Uterus (tissue), 4 donors: ENCODE results near the gene USP11. TPM values are rescaled to one million over a fixed set of nuclear protein-coding genes. Genes with fewer than 3 reads are reported as not detected.

ENCODE experiments used
- DNase-seq, 2 donors: peaks; one replicate each; pipeline ENCODE4 v3.0.0-alpha.2; 2019 to 2020
- H3K27ac ChIP-seq, 2 donors: fragments of 200-600 bp; sonication (generic); 1 replicate in 1 of 2; 2 replicates in 1 of 2; pipeline ENCODE4 v1.5.1; 2016 to 2018
- H3K27me3 ChIP-seq, 2 donors: fragments of 200-600 bp; sonication (generic); one replicate each; pipeline ENCODE4 v1.5.1; 2018 to 2019; ENCODE audit warnings: control low read depth in 1 of 2
- H3K36me3 ChIP-seq, 2 donors: fragments of 200-600 bp; sonication (generic); one replicate each; pipeline ENCODE4 v1.5.1; 2019; ENCODE audit warnings: control low read depth in 1 of 2
- H3K4me1 ChIP-seq, 2 donors: fragments of 200-600 bp; sonication (generic); one replicate each; pipeline ENCODE4 v1.5.1; 2018 to 2019; ENCODE audit warnings: control low read depth in 1 of 2
- H3K4me3 ChIP-seq, 2 donors: fragments of 200-600 bp; sonication (generic); 1 replicate in 1 of 2; 2 replicates in 1 of 2; pipeline ENCODE4 v1.5.1; 2018 to 2019; ENCODE audit warnings: mild to moderate bottlenecking in 1 of 2
- H3K9me3 ChIP-seq, 2 donors: fragments of 200-600 bp; sonication (generic); one replicate each; pipeline ENCODE4 v1.5.1; 2019; ENCODE audit warnings: control low read depth in 1 of 2
- CTCF ChIP-seq, 4 experiments: fragments of 200-600 bp in 2 of 4; fragments of 450-650 bp in 2 of 4; sonication (generic) in 2 of 4; IDR thresholded peaks; one replicate each; pipeline ENCODE4 v1.5.1; 2016 to 2019; ENCODE audit warnings: antibody characterized with exemption in 4 of 4, mild to moderate bottlenecking in 2 of 4, moderate library complexity in 1 of 4
- POLR2A ChIP-seq, 2 donors: fragments of 450-650 bp; IDR thresholded peaks; one replicate each; pipeline ENCODE4 v1.6.1; 2016; ENCODE audit warnings: antibody characterized with exemption in 2 of 2, mild to moderate bottlenecking in 1 of 2, moderate library complexity in 1 of 2
- intact Hi-C: fragments of 100-400 bp; cut with DNase I; formaldehyde crosslinking; loops from one replicate; pipeline ENCODE4 v1.15.1; 2023; ENCODE audit warnings: low total_unique reads
- total RNA-seq, 4 donors: library from RNA; depleted of rRNA in 3 of 4; stranded (reverse); fragments of >200 nt in 3 of 4; gene quantifications; one replicate each; pipeline versions ENCODE4 v1.1.0 to v1.2.4, GENCODE V29; 2014 to 2023
- donor health status: DM: yes; HTN: yes; CAD: no.

Gene USP11
- total RNA-seq, 4 donors from 2014 or later, result 53.2 to 181 (median 135) TPM

DNA sequence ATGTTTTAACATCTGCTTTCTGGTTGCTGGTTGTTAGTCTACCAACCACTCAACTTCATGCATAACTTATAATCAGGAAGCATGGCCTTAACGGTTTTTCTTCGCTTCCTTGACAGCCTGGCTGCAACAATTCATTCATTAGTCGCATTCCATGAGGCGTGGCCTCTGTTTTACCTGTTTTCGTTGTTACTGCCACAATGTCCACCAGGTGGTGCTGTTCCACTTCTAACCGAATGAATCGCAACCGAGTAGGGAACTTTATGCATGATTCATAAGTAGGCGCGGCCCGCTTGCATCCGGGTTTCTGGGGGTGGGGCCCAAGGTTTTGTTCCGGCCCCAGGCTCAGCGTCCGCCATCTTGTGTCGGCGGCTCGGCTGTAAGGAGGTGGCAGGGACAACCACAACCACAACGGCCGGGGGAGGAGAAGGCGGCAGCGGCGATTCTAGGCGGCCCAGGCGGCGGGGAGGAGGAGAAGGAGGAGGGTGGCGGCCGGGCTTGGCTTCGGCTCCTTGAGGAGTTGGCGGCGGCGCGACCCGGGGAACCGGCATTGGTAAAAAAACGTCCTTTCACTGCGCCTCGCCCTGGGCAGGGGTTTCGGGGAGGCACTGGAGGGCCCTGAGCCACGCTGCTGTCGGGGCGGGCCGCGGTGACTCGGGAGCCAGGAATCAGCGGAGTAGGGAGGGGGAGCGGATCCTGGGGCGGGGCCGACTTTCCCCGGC, 39.2 kb upstream of the USP11 start, which contains the start of gene UBA1:
UBA1 (plus strand) TSS at position 355 of the 719 bp plus-strand sequence. CDS start 4,974 bp downstream, outside the sequence.
- peak; percentile 98 for DNase-seq
- Histone ChIP-seq H3K4me3 (peak within 1 kb of the TSS; percentile 90 to 94), H3K36me3 (no peaks in the 10 kb centered on the region), H3K4me1 (peaks cover 3 to 15% of the 10 kb centered on the region in 2 donors), H3K27ac (peak within 1 kb of the TSS; percentile 98 to 99), H3K9me3 (no peaks in the 10 kb centered on the region), H3K27me3 (no peaks in the 10 kb centered on the region)
- TF ChIP-seq CTCF (IDR thresholded peaks at IDR 0.05) (peak; percentile 79 to 98 (median 96)), POLR2A (IDR thresholded peaks at IDR 0.05) (peak; percentile 75 to 82)
- intact Hi-C loops, result loop anchor here (10.0 kb wide), 1 partner anchor 191 kb away; no protein-coding TSS in a partner anchor

DNA sequence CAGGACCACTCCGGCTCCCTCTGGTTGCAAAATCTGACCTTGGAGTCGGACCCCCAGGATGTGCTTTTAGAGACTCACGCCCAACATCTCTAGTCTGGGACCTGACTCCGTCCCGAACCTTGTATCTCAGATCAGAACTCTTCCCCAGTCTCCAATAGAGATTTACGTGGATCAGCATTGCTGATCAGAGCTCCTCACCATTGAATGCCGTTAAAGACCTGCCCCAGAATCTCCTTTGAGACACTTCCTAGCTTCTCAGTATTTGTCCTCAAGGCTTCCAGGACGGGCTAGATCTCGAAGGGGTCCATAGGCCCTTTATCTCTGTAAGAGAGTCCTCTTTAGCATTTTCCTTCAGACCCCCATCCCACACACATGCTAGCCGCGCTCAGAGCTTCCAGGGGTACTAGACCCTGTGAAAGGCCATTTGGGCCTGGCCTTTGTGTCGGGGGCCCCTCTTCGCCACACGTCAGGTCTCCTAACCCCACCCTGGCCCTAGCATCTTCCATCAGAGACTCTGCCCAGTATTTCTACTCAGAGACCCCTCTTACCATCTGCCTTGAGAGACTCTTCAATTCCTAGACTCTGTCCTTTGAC, 38.5 kb upstream of the USP11 start:
- Histone ChIP-seq H3K9me3 (no peaks in the 10 kb centered on the region), H3K27me3 (no peaks in the 10 kb centered on the region), H3K36me3 (no peaks in the 10 kb centered on the region), H3K4me1 (peaks cover 3 to 15% of the 10 kb centered on the region in 2 donors), H3K4me3 (peak overlapping the region; percentile 90 to 94), H3K27ac (peak overlapping the region; percentile 98 to 99)
- TF ChIP-seq CTCF (IDR thresholded peaks at IDR 0.05) (no peak), POLR2A (IDR thresholded peaks at IDR 0.05) (no peak)
- DNase-seq, result no peak
- intact Hi-C loops, result loop anchor here (10.0 kb wide), 1 partner anchor 191 kb away; no protein-coding TSS in a partner anchor

DNA sequence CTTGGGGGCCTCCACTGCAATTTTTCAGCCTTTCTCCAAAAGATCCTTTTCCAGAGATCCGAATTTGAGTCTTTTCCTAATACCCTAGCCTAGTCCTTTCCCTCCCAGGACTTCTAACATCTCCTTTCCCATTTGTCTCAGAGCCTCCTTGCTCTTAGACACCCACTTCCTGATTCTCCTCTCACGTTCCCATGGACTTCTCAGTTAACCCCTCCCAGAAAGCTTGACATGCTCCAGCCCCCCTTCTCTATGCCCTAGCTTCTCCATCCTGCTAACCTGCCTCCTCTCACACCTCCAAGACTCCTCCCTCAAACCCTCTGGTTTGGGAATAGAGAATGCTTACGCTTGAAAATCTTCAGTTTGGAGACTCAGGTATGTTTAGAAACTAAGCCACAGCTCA, 36.7 kb upstream of the USP11 start:
- no peak overlapping the region for H3K27ac ChIP-seq
- peaks cover 3 to 15% of the 10 kb centered on the region in 2 donors for H3K4me1 ChIP-seq

DNA sequence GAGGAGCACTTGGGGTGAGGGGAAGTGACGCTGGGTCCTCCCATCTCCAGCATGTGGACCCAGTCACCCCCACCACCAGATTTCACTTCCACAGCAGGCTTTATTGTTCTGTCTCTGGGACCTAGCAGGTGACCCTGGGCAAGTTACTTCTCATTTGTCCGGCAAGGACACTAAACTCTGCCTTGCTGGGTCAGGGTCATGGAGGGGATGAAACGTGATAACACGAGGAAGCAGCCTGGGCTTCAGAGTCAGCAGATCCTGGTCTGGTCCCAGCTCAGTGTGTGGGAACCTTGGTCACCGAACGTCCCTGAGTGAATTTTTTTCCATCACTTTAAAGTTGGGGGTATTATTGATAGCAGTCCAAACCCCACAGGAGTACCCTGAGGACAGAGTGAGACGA, 35.3 kb upstream of the USP11 start:
- intact Hi-C loops, result loop anchor here (10.0 kb wide), 1 partner anchor 187 kb away; no protein-coding TSS in a partner anchor
- Histone ChIP-seq H3K9me3 (no peaks in the 10 kb centered on the region), H3K27ac (no peak overlapping the region), H3K36me3 (no peaks in the 10 kb centered on the region), H3K27me3 (no peaks in the 10 kb centered on the region), H3K4me3 (no peak overlapping the region), H3K4me1 (peaks cover 3 to 15% of the 10 kb centered on the region in 2 donors)
- TF ChIP-seq CTCF (IDR thresholded peaks at IDR 0.05), result no peak
- TF ChIP-seq POLR2A (IDR thresholded peaks at IDR 0.05), result no peak
- no peak for DNase-seq

More for the DNA sequence above, 36.7 kb upstream of the USP11 start:
- intact Hi-C loops, result loop anchor here (10.0 kb wide), 1 partner anchor 189 kb away; no protein-coding TSS in a partner anchor
- Histone ChIP-seq H3K27me3 (no peaks in the 10 kb centered on the region), H3K4me3 (no peak overlapping the region), H3K36me3 (no peaks in the 10 kb centered on the region), H3K9me3 (no peaks in the 10 kb centered on the region)
- TF ChIP-seq CTCF (IDR thresholded peaks at IDR 0.05) (no peak), POLR2A (IDR thresholded peaks at IDR 0.05) (no peak)
- no peak for DNase-seq
